SU-DHL-6 (cell line): Measurements from ENCODE around the gene KMT2A.

Experiments used
- EZH2phosphoT487 ChIP-seq: fragments of 200-600 bp; sonication (generic), shearing (Covaris generic); conservative IDR thresholded peaks from 2 replicates; pipeline ENCODE4 v1.6.1; 2018; ENCODE audit warnings: mild to moderate bottlenecking, antibody characterized with exemption, low read length, moderate library complexity, mixed read lengths
- TF ChIP-seq, protein P1 (sequence below): fragments of 200-600 bp; sonication (generic); IDR thresholded peaks from one replicate; pipeline ENCODE4 v1.5.1; 2017; ENCODE audit warnings: antibody characterized with exemption, mild to moderate bottlenecking, low read length, moderate library complexity; ENCODE audit not compliant: insufficient read depth, poor library complexity, severe bottlenecking

GRCh38 chr11:118435893-118436624, at the start of gene KMT2A:
- TF ChIP-seq, protein P1, sequence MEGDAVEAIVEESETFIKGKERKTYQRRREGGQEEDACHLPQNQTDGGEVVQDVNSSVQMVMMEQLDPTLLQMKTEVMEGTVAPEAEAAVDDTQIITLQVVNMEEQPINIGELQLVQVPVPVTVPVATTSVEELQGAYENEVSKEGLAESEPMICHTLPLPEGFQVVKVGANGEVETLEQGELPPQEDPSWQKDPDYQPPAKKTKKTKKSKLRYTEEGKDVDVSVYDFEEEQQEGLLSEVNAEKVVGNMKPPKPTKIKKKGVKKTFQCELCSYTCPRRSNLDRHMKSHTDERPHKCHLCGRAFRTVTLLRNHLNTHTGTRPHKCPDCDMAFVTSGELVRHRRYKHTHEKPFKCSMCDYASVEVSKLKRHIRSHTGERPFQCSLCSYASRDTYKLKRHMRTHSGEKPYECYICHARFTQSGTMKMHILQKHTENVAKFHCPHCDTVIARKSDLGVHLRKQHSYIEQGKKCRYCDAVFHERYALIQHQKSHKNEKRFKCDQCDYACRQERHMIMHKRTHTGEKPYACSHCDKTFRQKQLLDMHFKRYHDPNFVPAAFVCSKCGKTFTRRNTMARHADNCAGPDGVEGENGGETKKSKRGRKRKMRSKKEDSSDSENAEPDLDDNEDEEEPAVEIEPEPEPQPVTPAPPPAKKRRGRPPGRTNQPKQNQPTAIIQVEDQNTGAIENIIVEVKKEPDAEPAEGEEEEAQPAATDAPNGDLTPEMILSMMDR, result no peak
- TF ChIP-seq EZH2phosphoT487, result no peak
